NCI-H2107 treated with DMSO at 0.1 percent for 48 hours (cell line): ENCODE measurements around the gene BRWD1.

Experiments used
- DNase-seq: peaks from one replicate; lab custom pipeline; 2025; ENCODE audit not compliant: unreplicated experiment; lab: John Stamatoyannopoulos, UW

BRWD1 gene

DNA sequence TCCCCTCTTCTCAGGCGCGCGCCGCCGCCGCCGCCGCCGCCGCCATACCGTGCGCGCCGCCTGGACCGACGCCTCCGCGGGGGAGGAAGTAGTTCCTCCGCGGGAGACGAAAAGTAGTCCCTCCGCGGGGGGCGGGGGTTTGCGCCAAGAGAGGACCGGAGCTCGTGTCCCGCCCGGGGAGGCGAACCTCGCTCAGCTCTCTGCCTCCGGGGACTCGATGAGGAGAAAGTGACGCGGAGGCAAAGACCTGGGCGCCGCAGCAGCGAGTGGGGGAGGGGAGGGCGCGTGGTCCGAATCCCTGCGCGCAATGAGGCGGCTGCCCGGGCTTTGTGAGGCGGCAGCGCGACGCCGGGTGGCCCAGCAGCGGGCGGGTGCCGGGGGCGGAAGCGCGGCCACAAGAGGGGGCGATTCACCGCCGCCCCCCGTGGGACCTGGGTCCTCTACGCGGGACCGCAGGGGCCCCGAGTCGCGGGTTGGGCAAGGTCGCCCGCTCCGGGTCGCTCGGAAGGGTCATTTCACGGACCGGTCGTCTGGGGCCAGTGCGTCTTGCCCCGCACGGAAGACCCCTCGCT, at the start of gene BRWD1:
BRWD1 (minus strand) TSS at position 62 of the 572 bp plus-strand sequence. CDS start 141 bp downstream, outside the sequence.
- peak; percentile 66 for DNase-seq

DNA sequence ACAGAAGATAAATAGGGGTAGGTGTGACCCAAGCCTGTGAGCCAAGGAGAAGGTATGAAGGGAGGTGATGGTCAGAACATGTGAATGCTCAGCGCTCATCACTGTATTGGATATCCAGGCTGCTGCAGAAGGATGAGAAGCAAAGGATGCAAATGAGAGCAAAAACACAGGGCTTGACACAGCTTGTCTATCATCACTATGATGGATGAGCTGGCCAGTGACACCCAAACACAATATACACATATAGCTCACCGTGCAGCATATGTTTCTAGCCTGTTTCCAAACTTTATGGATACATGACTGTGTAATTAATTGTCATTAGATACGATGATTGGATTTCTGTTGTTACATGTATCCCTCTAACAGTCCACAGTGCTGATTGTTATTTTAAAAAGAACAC, 49.3 kb upstream of the BRWD1 start:
- no peak for DNase-seq

DNA sequence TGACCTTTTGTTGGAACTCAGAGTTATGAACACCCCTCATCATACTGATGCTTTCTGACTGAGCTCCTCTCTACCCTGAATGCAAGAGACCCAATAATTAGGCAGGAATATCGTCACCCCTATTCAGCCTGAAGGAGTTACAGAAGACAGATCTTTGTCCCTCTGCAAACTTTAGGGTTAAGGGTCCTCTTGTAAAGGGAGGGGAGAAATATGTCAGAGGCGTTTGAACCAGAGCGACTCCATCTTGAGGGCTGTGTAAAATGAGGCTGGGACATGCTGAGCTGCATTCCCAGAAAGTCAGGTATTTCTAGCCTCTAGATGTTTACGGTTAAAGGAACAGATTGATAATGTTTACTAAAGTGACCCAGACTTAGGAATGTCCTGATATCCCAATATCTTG, 46.0 kb upstream of the BRWD1 start:
- no peak for DNase-seq

DNA sequence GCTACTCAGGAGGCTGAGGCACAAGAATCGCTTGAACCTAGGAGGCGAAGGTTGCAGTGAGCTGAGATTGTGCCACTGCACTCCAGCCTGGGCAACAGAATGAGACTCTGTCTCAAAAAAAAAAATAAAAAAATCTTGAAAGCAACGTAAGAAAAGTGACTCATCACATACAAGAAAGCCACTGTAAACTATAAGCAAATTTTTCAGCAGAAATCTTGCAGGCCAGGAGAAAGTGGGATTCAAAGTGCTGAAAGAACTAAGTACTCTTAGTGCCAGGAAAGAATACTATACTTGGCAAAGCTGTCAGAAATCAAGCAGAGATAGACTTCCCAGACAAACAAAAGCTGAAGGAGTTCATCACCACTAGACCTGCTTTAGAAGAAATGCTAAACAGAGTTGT, 39.9 kb upstream of the BRWD1 start:
- no peak for DNase-seq

DNA sequence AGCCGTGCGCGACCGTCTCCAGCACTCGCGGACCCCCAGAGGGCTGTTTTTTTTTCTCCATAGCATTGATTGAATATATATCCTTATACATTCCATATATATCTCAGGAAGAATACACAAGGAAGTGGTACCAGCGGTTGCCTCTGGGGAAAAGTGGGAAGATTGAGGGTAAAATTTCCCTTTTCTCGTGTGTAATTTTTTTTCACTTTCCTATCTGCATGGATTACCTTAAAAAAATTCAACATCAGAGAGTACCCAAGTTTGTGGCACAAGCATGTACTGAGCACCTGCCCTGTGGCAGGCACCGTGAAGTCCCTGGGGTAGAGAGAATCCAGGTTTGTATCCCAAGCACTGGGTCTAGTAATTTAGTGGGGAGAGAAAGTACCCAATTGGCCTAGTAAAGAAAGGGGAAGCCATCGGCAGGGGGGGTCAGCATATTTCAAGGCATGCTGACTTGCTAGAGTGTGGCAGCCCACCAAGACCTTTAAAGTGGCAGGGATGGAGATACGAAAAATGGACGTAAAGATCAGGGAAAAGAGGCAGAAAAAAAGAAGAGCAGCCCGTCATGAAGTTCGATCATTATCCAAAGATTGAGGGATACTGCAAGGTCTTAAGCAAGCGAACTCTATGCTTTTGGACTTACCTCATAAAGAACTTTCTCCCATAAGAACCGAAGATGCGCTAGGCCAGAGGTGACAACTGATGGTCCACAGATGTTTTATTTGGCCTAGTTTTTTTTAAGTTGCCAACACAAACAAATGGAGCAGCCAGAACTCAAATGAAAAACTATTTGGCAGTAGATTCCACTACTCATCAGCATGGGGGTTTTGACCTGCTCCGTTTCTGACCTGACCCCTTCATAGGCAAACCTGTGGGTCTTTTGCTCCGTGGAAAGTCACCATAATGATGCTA, 36.9 kb upstream of the BRWD1 start:
- no peak for DNase-seq

DNA sequence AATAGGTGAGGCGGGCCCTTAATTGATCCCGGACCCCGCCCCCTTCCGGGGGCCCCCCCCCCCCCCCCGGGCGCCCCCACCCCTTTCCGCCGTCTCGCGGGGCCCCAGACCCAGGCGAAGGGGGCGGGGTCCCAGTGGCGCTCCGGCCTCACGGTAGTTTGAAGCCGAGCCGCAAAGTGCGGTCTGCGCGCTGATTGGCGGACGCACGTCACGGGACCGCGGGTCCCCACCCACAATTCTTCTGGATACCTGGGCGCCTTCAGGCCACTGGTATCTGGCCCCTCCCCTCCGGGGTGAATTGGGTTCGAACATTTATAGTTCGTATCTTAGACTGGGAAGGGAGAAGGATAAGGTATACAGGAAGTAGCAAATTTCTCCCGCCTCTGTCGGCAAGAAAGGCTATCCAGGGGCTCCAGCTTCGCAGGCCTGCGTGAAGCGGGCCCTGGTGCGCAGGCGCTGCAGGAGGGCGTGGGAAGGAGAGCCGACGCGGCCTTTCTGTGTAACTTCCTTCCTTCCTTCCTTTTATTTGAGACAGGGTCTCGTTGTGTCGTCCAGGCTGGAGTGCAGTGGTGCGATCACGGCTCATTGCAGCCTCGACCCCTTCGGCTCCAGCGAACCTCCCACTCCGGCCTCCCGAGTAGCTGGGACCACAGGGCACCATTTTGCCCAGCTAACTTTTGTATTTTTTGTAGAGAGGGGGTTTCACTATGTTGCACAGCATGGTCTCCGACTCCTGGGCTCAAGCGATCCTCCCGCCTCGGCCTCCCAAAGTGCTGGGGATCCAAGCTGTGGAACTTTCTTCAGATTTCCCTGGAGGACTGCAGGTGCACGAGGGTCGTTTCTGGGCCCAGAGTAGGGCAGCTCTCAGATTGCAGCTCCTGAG, 36.0 kb upstream of the BRWD1 start:
- peak; percentile 92 for DNase-seq

DNA sequence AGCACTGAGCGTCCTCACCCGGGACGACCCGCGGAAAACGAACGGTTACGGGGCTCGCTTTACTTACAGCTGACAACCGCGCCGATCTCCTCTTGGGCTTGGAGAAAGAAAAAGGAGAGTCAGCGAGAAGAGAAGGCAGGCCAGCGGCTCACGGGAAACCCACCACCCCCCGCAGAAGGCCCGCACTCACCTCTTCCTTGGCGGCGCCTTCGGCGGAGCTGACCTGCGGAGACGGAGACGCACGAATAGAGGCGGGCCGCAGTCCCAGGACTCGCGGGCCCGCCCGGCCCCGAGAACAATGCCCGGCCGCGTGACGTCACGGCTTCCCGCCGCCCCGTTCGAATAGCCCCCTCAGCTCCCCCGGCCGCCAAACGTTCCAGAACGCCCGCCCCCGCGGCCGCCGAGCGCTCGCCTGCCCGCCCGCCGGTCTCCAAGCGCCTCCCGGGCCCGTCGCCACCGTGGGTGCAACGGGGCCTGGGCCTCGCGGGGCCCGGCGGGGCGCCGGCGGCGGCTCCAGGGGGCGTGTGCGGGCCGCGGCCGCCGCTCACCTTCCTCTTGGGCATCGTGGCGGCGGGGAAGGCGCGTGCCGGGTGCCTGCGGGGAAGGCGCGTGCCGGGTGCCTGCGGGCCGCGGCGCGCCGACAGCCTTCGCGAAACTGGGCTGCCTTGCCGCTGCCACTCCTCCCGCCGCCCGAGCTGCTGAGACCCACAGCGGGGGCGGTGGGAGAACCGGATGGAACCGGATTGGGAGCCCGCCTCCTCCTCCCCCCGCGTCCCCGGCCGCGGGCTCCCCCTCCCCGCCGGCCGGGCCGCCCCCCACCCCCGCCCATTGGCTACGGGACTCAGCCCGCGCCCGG, 35.2 kb upstream of the BRWD1 start, which contains the start of gene HMGN1:
HMGN1 (minus strand) TSS at position 734 of the 856 bp plus-strand sequence; CDS start at position 563, 171 bp downstream.
- peak; percentile 91 for DNase-seq

DNA sequence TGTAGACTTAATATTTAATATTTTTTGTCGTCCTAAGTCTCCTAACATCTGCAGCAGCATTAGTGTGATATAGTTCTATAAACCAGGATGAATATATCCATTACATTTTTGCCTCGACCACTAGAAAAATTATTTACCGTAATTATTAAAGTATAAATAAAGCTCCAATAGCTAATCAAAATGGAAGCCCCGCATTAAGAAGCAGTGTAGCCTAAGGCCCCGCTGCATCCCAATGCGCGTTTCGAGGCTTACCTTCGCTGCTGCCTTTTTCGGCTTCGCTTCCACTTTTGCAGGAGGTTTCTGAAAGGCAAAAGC, 34.6 kb upstream of the BRWD1 start:
- DNase-seq = no peak

DNA sequence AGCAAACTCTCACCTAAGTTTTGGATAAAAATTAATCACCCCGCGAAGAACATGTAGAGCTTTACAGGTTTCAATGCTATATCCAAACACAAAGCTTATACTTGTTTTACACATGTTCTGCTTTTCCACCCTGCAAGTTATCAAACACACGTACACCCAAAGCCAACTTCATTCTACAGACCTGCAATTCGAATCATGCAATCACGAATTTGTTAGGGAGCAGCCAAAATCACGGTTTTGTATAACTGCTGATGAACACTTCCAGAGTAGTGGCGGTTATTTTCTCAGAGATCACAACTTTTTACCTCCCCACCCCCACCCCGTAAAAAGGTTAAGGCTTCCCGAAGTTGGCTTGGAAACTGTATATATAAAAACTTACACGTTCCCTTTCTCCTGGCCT, 34.1 kb upstream of the BRWD1 start:
- no peak for DNase-seq

DNA sequence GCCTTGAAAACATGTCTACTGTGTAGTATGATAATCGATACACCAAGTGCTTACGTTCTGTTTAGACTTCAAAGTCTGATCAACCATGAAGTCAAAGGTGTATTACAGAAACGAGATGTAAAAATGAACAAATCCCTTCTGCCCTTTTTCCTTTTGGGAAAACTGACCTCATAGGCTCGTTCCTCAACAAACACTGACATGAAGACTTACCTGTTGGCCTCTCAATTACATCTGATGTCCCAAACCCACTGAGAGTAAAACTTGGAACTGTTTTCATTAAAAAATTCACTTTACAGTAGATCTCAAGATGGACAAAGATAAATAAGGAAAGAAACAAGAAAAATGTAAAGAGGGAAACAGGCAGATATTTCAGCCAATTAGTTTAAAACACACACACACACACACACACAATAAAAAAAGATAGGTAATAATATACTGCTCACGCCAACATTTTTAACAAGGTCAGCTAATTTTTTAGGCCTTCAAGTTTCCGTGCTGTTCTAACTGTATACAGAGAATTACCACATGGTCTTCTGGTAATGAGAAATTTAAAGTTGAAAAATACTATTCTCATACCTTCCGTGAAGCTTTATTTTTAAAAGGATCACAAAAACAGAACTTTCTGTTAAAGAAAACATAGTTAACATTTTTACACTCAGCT, 33.4 kb upstream of the BRWD1 start:
- DNase-seq = no peak

DNA sequence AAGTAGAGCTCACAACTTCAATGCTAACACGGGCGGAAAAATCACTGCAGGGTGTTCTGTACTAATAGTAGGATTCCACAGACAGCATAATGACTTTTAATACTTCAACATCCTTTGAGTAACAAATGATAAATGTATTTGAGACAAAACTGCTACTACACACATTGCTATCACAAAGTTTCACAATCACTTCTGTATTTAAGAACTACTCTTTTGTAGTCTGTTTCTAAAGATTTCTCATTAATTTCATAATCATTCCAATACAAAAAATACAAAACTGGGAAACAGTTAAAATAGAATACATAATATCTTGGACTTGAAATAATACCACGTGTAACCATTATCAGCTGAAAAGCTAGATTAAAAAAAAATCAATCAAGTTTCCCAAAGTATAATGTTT, 32.8 kb upstream of the BRWD1 start:
- no peak for DNase-seq

DNA sequence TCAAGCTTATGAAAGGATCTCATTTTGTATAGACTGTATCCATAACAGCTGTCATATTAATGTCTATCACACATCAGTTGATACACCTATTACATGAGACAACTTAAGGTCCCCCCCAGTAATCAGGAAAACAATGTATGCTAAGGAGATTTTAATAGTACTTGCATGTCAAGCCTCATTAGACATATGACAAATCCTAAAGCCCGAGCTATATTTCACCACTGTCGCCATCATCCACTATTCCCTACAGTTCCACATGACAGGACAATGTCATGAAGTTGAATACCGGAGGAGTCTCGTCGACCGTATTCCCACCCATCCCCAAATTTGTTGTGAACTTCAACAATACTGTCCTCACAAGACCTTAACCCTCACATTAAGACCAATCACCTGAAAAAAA, 32.0 kb upstream of the BRWD1 start:
- no peak for DNase-seq

DNA sequence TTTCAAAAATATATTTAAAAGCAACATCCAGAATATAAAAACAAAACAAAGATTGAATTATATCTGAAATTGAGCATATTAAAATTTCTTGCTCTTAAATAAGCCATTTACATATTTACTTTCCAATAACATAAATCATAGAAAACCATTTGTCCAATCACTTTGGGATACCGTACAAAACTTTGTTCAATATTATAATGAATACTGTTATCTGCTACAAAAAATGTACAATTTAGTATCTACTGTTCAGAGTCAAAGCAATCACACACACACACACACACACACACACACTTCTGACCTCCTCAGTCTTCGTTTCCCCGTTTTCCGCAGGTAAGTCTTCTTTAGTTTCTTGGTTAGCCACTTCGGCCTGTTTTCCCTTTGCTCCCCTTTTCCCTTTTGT, 31.4 kb upstream of the BRWD1 start:
- DNase-seq = no peak

DNA sequence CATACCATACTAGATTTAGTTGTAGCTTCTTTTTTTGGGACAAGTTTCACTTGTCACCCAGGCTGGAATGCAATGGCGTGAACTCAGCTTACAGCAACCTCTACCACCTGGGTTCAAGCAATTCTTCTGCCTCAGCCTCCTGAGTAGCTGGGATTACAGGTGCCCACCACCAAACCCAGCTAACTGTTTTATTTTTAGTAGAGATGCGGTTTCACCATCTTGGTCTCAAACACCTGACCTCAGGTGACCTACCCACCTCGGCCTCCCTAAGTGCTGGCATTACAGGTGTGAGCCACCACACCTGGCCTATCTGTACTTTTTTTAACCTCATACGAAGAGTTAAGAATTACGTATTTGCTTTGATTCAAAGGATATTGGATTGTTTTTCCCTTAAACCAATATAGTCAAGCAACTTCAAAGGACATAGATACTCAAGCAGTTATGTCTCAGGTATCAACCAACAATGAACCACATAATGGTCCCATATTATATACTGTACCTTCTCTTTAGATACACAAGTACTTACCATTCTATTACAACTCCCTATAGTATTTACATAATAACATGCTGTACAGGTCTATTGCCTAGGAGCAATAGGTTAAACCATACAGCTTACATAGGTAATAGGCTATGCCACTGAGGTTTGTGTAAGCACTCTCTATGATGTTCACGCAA, 28.0 kb upstream of the BRWD1 start:
- DNase-seq = no peak

DNA sequence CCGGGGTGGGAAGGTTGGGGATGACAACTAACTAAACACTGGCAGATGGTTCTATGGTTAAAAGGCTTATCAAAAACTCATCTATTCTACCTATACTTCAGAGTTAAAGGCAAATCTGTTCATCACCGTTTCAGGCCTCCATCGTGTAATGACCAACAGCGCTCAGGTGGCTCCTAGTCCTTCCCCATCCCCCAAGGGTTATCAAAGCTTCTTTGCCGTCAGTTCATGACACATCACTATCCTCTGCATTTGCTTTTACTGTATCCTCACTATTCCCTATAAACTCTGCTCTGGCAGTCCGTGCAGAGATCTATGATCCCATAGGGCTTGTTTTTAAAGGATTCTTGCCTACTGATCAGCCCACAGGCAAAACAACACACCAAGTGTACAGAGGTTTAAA, 27.3 kb upstream of the BRWD1 start:
- no peak for DNase-seq

DNA sequence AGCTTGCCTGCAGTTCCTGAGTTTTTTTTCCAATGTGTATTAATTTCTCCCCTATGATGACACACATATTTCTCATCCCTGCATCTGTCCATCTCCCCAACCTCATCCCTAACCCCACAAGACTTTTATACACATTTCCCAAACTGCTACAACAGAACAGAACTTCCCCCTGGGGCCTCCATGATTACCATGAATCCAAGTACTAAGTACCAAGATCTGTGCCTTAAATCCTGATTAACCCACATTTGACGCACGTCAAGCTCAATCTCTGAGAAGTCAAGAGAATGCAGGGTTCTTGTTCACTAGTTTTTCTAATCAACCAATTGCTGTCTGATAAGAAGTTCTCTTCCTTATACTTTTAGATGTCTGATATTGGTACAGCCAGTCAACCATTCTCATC, 25.8 kb upstream of the BRWD1 start:
- DNase-seq = no peak

DNA sequence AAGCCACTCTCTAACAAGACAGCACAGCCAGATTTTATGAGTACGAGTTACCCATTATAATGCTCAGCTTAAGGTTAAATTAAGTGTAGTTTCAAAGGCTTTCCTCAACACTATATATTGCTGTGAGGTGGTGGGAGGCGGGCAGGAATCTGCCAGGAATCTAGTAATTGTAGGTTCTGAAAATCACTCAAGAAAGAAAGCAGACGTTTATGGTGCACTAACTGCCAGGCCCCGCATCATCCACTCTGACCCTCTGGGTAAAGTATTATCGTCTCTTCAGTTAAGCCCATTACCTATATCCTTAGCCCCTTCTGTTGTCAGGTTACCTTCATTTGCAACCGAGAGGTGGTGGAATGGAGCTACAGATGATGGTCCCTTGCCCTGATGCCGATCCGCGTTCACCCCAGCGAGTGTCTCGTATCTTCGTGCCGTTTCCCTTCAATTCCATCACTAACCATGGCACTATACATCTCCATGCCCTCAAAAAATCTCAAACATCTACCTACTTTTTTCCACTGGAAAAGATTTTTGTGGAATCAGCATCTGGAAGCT, 23.1 kb upstream of the BRWD1 start:
- DNase-seq = no peak

DNA sequence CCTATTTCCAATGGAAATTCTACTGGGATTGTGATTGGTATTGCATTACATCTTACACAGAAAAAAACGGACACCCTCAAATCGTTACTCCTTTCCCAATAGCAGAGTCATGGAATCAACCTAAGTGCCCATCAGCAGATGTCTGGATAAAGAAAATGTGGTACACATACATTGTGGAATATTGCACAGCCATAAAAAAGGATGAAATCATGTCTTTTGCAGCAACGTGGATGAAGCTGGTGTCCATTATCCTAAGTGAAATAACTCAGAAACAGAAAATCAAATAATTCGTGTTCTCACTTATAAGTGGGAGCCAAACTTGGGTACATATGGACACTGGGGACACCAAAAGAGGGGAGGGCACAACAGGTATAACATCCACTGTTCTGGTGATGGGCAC, 21.2 kb upstream of the BRWD1 start:
- no peak for DNase-seq

DNA sequence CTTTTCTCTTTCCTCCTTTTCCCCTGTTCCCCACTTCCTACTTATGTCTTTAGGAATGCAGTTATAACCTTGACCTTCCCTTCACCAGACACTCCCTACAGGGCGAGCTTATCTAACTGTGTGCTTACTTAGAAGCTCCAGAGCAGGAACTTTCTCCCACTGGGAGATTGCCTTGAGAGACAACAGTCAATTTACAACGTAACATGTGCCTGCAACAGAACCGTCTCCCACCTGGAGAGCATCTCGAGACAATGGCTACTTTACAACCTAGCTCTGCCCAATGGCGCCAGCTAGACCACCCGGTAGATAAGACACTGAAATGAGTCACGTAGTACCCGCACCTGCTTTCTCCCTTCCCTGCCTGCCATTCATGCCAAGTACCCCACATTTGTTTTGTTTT, 18.7 kb upstream of the BRWD1 start:
- DNase-seq = no peak
